Measurements from ENCODE around the gene ARHGAP27. TPM values are rescaled to one million over a fixed set of nuclear protein-coding genes. Genes with fewer than 3 reads are reported as not detected.

The ARHGAP27 gene
- total and polyA plus RNA-seq, 2 of the 13 experiments (the other 11 are each of a cell fraction or from before 2014, with no cell fraction given), result 15.5 to 18.9 TPM

GRCh38 chr17:45440161-45440778 is 7.6 kb upstream of the ARHGAP27 start (continued):
- TF ChIP-seq BCL3 (CRISPR knock-in tag; IDR thresholded peaks at IDR 0.05), result no peak
- TF ChIP-seq ZBTB49 (CRISPR knock-in tag; IDR thresholded peaks at IDR 0.05; ENCODE audit: borderline replicate concordance), result no peak
- TF ChIP-seq MXD1 (CRISPR knock-in tag; IDR thresholded peaks at IDR 0.05), result no peak
- no peak for TF ChIP-seq ZGPAT (CRISPR knock-in tag; IDR thresholded peaks at IDR 0.05)
- TF ChIP-seq CBX1 (IDR thresholded peaks at IDR 0.05; ENCODE audit: low read depth), result no peak
- 0 out of 2 replicates have a peak, but pooled peaks have one; percentile 23 for TF ChIP-seq GATAD2A (CRISPR knock-in tag; IDR thresholded peaks at IDR 0.05)
- no peak for TF ChIP-seq ZBTB37 (CRISPR knock-in tag; IDR thresholded peaks at IDR 0.05)
- no peak for TF ChIP-seq ZNF414 (CRISPR knock-in tag; IDR thresholded peaks at IDR 0.05)
- TF ChIP-seq FOXA1 (IDR thresholded peaks at IDR 0.05), result no peak
- TF ChIP-seq FOXA1 (CRISPR knock-in tag; IDR thresholded peaks at IDR 0.05), result peak; percentile 33; the same call in 1 of the 2 replicates
- TF ChIP-seq ZNF225 (CRISPR knock-in tag; IDR thresholded peaks at IDR 0.05), result no peak
- no peak for TF ChIP-seq RBFOX2 (IDR thresholded peaks at IDR 0.05; ENCODE audit: low read depth, low read length)
- TF ChIP-seq ZNF672 (CRISPR knock-in tag; IDR thresholded peaks at IDR 0.05), result no peak
- TF ChIP-seq ZBED4 (CRISPR knock-in tag; IDR thresholded peaks at IDR 0.05; ENCODE audit: borderline replicate concordance), result no peak
- TF ChIP-seq NCOA2 (CRISPR knock-in tag; IDR thresholded peaks at IDR 0.05), result no peak
- TF ChIP-seq TEAD3 (CRISPR knock-in tag; optimal IDR thresholded peaks at IDR 0.05; ENCODE audit: borderline replicate concordance), result peak; percentile 10
- no peak for TF ChIP-seq KDM2A (CRISPR knock-in tag; IDR thresholded peaks at IDR 0.05; ENCODE audit: borderline replicate concordance, low read depth)
- no peak for TF ChIP-seq CREBL2 (CRISPR knock-in tag; IDR thresholded peaks at IDR 0.05; ENCODE audit: borderline replicate concordance)

Data from HepG2 (cell line).